ENCODE data around the gene LRMDA.

DNA sequence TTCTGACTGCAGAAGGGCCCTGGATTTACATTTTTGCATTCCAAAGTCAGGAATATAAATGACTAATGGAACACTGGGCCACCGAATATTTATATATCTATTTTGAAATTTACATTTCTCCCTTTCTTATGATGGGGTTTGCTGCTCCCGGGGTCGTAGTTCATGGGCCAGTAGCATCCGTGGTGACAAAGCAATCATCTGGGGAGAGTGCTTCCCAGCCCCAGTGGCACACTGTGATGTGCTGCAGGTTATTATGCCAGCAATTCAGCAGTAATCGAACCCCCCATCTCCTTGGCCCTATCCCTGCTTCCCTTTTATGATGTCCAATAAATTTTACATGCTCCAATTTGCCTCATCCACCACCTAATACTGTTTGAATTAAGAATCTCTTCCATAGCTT is 837.5 kb downstream of the LRMDA start:
- no peak for TF ChIP-seq CTCF (optimal IDR thresholded peaks at IDR 0.05 in 1 of 3, IDR thresholded peaks at IDR 0.05 in 1 of 3, conservative IDR thresholded peaks at IDR 0.05 in 1 of 3; ENCODE audit: extremely low read depth in 1 of 3, insufficient read depth in 2 of 3, low read length in 3 of 3)
- TF ChIP-seq EZH2 (IDR thresholded peaks at IDR 0.05; ENCODE audit: low read length) = no peak

Measured in keratinocyte (primary cell).